CD4-positive, alpha-beta T cell treated with Interleukin-17A for 4 hours (primary cell): ENCODE data around the gene EFCAB8.
"Not testable (repeated sequence)": the region's sequence is repeated elsewhere in the genome, so short reads cannot be mapped to it uniquely, and the experiment has no call there.

Source experiments
- DNase-seq: peaks from one replicate; pipeline ENCODE4 v3.0.0-alpha.2; 2020; ENCODE audit warnings: mixed read lengths

EFCAB8 gene

DNA sequence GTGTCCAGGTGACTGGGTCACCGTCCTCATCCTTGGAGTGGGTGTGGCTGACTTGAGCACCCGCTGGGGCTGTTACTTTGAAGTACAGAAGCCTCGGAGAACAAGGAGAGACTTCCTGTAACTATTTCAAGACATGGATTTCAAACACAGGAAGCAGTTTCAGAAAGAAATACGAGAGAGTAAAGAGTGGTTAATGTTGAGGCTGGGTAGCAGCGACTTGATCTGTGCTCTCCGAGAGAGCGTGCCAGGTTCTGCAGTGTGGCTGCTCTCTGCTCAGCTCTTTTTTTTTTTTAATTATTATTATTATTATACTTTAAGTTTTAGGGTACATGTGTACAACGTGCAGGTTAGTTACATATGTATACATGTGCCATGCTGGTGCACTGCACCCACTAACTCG is 17.5 kb upstream of the EFCAB8 start:
- DNase-seq, result no peak

DNA sequence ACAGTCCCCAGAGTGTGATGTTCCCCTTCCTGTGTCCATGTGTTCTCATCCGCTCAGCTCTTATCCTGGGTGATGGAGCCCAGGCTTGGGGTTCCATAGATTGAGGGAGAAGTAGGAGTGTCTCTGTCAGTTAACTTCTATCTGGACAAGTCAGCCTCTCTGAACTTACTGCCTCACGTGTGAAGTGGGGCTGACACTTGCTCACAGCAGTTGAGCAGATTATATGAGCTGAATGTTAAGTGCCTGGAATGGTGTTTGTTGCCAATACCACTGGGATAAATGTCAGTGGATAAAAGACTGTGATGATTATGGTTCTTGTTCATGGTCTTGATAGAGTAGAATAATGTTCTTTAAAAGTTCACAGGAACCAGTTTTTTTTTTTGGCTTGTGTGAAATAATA is 17.1 kb upstream of the EFCAB8 start:
- no peak for DNase-seq

DNA sequence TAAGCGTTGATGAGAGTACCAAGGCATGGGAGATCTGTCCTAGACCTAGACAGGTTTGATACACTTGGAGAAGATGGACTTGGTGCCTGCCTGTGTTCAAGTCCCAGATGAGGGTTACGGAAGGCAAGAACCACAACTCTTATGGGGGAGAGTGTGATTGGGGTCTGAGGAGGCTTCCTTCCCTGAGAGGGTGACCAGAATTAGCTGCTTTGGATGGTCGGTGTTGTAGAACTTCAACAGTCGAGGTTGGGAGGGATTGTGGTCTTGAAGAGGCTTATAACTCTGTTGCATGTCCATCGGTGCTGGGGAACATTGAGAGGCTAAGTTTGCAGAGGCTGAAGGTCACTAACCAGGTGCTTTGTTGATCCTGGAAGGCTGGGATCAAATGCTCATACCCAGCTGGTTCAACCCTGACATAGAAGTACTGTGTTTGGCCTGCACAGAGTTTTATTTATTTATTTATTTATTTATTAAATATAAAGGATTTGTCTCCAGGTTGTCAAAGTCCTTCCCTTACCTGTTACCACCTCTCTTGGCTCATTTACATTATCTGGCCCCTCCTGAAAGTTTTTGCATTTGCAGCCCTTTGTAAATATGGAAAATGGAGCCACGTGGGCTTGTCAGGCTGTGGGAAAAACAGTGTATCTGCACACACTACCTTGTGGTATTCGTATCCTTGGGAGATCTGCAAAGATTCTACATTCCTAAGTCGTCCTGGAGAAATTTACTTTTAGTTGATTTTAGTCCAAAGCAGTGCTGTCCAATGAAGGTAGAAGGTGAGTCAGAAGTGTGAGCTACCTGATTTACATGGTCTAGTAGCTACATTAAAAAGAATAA is 15.8 kb upstream of the EFCAB8 start:
- DNase-seq, result no peak

DNA sequence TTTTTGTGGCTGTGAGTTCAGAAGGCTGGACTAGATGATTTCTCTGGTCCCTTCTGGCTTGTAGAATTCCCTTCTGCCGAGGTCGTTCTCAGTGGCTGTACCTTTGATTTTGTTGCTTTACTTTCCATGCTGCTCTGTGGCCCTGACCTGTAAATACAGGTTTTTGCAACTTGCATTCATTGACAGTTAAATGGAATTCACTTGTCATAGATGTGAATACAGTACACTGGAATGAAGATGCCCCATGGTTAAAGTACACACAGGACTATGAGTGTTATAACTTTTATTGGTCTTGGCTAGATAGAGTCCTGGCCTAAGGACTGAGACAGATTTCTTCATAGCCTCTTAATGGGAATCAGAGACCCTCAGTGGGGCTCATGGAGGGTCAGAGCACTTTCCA is 12.9 kb upstream of the EFCAB8 start:
- no peak for DNase-seq

DNA sequence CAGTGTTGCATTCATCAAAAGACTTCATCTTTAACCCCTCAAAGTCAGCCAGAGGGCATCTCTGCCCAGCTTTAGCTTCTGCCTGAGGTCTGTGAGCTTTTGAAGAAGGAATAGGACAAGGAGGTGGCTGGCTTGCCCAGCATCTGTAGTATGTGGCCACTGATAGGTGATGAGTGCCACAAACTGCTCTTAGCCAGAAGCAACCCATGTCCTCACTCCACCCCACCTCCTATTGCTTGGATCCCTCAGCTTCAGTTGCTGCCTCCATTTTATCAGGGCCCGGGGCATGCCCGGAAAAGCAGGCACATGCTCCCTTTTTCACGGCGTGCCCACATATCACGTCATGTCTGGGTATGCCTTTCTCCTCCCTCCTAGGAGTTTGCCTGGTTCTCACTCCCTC is 11.9 kb upstream of the EFCAB8 start:
- DNase-seq, result no peak

DNA sequence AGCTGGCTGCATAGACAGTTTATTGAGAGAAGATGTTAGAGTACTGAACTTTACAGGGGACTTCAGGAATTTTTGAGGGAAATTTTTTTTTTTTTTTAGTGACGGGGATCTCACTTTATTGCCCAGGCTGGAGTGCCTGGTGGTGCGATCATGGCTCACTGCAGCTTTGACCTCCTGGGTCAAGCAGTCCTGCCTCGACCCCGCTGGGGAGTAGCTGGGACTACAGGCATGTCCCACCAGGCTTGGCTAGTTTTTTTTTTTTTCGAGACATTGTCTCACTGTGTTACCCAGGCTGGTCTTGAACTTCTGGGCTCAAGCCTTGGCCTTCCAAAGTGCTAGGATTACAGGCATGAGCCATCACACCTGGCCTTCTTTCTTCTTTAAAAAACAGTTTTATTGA is 10.8 kb upstream of the EFCAB8 start:
- no peak for DNase-seq

DNA sequence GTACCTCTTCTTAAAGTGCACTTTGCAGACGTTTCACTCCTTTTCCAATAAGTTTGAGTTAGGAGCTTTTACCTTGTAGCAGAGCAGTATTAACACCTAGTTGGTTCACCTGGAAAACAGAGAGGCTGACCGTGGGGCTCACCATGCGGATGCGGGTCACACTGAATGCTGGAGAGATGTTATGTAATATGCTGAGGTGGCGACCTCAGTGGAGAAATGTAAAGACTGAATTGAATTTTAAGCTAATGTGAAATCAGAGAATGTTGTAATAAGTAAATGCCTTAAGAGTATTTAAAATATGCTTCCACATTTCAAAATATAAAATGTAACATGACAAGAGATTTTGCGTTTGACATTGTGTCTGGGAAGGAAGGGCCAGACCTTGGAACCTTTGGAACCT is 9.9 kb upstream of the EFCAB8 start:
- DNase-seq, result no peak

DNA sequence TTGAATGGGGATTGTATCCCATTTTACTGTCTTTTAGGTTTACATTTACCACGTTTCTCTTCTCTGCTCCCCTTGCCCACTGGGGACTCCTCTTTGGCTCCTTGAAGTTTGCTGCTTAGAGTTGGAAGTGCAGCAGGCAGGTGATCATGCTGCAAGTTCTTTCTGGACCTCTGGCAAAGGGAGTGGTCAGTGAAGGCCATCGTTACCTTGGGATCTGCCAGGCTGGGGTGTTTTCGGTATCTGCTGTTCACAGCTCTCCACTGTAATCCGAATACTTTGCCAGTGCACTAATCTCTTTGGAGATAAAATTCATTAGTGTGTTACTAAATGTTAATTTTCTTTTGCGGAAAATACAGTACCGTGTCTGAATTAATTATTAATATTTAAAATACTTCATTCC is 9.1 kb upstream of the EFCAB8 start:
- DNase-seq, result no peak

DNA sequence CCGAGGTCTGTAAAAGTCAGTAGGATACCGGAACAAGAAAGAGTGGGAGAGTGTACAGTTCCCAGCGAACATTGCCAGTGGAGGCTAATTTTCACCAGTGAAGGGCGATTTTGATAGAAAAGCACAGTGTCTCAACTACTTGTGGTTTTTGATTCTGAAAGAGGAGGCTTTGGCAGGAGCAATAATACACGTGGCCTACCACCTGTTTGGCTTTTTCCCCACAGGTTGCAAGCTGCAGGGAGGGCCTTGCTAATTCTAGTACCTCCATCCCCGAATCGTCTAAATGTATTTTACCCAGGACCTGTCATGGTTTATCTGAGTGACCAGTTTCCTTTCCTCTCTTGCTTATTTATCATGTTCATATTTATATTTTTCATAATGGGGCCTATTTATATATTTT is 3.3 kb upstream of the EFCAB8 start:
- no peak for DNase-seq

DNA sequence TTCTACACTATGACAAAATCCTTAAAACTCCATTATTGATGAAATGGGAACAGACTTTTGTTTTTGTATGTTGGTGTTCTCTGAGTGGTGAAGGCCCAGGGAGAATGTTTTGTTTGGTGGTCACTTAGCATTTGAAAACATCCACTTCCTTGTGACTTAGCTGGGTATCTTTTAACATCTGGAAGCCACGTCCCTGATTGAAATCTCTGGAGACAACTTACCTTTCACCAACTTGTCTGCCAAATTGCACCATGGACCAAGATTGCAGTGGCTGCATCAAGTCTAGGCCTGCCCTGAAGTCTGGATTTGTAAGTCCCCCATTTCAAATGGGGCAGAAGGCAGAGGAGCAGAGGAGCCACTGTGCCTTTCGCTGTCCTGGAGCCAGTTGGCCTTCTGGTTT is 534 bp upstream of the EFCAB8 start:
- DNase-seq, result no peak

DNA sequence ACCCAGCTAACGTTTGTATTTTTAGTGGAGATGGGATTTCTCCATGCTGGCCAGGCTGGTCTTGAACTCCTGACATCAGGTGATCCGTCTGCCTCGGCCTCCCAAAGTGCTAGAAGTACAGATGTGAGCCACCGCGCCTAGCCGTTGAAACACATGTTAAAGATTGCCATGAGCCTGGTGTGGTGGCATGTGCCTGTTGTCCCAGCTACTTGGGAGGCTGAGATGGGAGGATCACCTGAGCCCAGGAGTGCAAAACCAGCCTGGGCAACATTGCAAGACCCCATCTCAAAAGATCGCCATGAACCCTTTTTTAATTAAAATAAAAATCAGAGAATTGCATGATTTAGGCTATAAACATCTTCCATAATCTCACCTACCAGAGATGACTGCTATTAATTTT is 2.7 kb downstream of the EFCAB8 start:
- DNase-seq, result no peak

DNA sequence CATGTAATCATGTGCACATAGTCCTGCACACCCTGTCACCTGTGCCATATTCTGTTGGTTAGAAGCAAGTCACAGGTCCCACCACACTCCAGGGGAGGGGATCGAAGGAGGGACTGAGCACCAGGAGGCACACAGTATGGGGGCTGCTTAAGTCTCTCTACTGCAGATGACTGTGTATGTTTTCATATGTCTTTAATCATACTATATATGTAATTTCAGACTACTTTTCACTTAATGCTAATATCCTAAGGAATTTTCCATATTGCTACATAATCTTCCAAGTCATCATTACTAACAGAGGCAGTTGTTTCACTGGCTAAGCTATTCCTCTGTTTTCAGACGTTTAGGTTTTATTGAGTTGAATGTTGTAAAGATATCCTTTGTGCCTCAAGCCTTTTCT is 10.8 kb downstream of the EFCAB8 start:
- no peak for DNase-seq

DNA sequence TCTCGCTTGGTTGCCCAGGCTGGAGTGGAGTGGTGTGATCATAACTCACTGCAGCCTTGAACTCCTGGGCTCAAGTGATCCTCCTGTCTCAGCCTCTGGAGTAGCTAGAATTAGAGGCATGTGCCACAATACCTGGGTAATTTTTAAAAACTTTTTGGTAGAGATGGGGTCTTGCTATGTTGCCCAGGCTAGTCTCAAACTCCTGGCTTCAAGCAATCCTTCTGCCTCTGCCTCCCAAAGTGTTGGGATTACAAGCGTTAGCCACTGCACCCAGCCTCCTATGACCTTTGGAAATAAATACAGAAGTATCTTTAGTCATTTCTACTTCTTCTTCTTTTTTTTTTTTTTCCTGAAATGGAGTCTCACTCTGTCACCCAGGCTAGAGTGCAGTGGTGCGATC is 11.8 kb downstream of the EFCAB8 start:
- not testable (repeated sequence) for DNase-seq

DNA sequence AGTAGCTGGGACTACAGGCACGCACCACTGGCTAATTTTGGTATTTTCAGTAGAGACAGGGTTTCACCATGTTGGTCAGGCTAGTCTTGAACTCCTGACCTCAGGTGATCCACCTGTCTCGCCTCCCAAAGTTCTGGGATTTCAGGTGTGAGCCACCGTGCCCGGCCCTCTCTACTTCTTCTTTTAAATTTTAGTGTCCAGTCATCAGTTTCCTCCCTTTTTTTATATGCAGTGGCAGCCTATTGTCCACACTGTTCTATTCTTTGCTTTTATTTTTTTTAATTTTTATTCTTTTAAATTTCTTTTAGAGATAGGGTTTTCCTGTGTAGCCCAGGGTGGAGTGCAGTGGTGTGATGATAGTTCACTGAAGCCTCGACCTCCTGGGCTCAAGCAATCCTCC is 12.3 kb downstream of the EFCAB8 start:
- no peak for DNase-seq

DNA sequence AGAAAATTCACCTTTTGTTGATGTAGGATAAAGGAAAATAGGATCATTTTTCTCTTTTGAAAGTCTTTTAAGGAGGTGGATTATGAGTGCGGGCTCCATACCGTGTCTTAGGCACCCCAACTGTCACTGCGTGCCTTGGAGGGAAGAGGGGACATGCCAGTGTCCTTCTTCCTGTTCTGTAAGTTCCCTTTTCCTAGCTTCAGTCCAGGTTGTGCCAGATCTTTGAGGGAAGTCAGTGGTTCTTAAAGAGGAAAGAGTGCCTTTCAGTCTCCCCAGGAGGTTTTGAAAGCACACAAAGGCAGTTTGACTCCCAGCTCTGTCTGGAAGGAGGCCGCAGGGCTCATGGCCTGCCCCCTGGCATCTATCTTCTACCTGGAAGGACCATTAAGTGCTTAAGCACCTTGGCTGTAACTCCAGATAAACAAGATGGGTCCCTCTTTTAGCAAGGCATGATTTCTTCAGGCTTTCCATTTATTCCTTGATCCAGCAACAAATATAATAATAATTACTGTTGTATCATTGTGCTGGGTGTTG is 13.0 kb downstream of the EFCAB8 start:
- no peak for DNase-seq

DNA sequence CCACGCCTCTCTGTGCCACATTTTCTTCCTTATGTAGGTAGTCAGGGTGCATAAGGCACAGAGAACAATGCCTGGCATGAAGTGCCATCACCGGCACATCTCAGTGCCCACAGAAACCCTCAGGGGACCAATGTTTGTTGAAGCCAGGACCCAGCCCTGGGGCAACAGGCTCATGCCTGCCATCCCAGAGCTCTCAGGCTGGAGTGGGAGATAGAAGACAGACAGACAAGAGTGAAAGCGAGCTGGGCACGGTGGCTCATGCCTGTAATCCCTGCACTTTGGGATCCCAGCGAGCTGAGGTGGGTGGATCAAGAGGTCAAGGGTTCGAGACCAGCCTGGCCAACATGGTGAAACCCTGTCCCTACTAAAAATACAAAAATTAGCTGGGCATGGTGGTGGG is 13.5 kb downstream of the EFCAB8 start:
- no peak for DNase-seq

DNA sequence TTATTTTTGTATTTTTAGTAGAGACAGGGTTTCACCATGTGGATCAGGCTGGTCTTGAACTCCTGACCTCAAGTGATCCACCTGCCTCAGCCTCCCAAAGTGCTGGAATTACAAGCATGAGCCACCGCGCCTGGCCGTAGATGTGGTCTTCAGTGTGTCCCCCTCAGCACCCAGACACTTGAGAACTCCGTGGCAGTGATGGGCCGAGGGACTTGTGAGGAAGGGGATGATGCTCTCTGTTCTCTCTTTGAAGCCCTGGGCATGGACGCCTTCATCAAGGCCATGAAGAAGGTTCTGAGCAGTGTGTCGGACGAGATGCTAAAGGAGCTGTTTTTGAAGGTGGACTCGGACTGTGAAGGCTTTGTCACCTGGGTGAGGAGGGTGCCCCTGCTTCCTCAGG is 16.9 kb downstream of the EFCAB8 start:
- no peak for DNase-seq

DNA sequence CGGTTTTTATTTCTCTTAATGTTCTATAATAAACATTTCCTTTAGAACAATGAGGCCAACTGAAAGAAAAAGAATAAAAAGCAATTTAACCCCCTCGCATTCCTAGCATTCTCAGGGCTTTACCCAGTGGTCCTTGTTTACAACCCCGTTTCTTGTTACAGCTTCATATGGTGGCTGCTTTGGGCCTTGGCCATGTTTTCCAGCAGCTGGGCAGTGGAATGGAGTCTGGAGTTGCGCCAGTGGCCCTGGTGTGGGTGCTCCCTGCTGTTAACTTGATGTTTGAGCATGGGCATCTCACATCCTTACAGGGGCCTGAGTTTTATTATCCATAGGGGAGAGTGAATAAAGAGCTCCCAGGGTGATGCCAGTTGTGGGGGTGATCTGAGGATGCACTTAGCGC is 18.8 kb downstream of the EFCAB8 start:
- no peak for DNase-seq

DNA sequence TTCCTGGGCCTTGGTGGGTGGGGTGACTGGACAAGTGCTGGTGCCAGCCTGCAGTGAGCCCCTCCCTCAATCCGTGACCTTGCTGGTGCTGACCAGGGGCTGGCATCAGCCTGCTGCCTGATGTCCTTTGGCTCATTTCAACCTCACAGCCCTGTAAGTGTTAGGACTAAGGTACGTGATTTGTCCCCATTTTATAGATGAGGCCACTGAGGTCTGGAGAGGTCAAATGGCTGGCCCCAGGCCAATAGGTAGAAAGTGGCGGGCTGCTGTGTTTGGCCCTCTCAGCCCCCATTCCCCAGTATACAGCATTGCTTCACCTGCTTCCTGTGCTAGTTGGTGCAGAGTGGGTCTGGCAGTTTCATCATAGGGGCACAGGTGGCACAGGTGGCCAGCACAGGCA is 20.1 kb downstream of the EFCAB8 start:
- DNase-seq, result no peak

DNA sequence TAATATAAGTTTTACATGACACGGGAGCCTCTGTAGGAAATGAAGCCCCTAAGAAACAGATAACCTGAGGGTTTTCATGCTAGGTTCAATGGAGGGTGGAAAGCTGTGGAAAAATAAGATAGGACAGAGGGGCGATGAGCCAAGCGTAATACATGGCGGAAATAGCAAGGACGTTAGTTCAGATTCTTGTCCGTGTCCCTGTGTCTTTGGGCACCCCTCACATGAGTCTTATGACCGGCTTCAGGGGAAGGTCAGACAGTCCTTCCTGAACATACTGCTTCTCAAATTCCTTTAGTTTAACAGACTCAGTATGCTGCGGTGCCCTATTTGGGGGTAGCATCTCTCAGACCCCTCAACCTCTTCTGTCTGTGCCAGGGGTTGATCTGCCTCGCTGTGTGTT is 20.8 kb downstream of the EFCAB8 start:
- no peak for DNase-seq

DNA sequence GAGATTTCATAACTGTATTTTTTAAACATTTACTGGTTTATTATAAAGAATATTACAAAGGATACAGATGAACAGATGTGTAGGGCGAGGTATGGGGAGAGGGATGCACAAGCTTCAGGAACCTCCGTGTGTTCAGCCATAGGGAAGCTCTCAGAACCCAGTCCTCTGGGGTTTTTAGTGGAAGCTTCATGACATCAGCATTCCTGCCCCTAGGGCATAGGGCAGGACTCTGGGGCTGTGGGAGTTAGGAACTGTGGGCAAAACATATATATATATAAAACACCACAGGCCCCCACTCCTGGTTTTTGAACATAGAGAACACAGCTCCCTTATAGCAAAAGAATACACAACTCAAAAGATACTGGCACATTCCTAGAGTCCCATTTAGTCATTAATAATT is 21.9 kb downstream of the EFCAB8 start:
- DNase-seq, result no peak

DNA sequence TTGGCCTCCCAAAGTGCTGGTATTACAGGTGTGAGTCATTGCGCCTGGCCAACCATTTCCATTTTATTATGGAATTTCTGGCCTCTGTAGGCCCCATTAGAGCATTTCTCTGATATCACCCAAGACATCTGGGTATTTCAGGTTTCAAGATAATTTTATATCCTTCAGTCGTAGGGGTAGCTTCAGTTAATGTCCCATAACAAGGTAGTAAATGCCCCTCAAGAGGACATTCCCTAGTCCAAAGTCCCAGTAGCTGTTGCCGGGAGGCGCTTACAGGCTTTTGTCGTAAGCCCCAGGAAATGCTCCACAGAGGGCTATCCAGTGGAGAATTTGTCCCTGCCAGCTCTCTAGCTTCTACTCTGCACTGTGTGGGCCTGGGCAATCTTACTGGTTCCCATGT is 24.4 kb downstream of the EFCAB8 start:
- no peak for DNase-seq

DNA sequence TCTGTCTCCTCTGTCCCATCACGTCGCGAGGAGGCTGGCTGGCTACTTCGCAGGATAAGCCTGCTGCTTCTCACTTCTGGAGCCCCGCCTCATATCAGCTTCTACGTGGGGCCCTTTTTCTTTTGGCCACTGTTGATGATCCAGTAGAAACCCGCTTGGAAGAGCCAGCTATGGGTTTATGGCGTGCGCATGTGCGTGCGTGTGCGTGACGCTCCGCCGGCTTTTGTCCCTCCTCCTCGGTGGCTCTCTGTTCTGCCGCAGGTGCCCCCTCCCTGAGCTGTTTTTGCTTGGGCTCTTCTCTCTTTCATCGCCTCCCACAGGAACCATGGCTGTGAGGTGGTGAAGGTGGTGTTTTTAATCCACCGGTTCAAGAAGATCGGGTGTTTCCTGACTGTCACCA is 26.5 kb downstream of the EFCAB8 start:
- no peak for DNase-seq

DNA sequence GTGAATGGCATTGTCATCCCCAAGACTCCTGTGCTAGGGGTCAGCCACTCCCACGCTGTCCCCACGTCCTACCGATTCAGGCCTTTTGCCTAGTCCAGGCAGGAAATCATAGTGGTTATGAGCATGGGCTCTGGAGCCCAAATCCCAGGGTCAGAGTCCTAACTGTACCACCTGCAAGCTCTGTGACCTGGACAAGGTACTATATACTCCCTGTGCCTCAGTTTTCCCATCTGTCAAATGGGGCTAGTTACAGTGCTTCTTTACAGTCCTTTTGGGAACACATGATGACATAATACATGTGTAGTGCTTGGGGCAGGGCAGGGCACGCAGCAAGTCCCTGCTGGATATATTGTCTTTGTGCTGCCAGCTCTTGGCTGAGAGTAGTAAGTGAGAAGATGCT is 27.2 kb downstream of the EFCAB8 start:
- no peak for DNase-seq

DNA sequence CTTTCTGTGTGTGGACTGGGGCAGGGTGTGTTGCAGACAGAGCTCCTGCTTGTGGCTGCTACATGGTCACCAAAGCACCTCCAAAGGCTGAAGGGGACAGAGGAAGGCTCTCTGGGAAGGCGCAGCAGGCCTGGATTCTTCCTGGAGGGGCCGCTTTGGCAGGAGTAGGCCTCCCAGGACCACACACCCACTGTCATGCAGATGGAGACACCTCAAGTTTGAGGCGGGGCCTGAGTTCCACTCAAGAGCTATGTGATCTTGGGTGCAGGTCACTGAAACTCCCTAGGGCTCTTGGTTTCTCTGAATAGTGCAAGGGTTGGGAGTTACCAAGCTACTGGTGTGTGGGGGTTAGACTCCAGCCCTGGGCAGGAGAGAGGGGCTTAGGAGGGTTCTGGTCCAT is 27.9 kb downstream of the EFCAB8 start:
- no peak for DNase-seq
